Measurements from ENCODE around the gene TDRD7.

DNA sequence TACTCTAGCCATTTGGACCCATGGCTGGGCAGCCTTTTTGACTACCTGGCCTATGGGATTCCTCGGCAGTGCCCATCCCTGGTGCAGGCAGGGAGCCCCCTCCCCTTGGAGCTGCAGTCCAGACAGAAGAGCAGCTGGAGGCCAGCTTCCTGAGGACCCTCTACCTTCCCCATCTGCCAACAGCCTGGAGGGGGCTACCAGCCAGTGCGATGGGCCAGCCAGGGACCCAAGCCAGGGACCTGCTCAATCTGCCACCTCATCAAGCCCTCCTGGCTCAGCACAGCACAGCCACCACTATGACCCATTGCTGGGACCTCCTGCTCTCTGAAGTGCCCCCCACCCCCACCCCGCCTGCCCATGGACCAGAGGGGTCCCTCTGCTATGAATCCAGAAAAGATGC is 22.6 kb upstream of the TDRD7 start:
- TF ChIP-seq, protein P1, sequence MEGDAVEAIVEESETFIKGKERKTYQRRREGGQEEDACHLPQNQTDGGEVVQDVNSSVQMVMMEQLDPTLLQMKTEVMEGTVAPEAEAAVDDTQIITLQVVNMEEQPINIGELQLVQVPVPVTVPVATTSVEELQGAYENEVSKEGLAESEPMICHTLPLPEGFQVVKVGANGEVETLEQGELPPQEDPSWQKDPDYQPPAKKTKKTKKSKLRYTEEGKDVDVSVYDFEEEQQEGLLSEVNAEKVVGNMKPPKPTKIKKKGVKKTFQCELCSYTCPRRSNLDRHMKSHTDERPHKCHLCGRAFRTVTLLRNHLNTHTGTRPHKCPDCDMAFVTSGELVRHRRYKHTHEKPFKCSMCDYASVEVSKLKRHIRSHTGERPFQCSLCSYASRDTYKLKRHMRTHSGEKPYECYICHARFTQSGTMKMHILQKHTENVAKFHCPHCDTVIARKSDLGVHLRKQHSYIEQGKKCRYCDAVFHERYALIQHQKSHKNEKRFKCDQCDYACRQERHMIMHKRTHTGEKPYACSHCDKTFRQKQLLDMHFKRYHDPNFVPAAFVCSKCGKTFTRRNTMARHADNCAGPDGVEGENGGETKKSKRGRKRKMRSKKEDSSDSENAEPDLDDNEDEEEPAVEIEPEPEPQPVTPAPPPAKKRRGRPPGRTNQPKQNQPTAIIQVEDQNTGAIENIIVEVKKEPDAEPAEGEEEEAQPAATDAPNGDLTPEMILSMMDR (IDR thresholded peaks at IDR 0.05; ENCODE audit: insufficient read depth, low read depth, low read length) = no peak
- no peak for TF ChIP-seq EZH2 (IDR thresholded peaks at IDR 0.05; ENCODE audit: insufficient read depth, low read length)
